HUES6 (cell line): ENCODE measurements around the gene FCF1.

Experiments used
- H3K27ac ChIP-seq: 2 replicates; pipeline ENCODE4 v1.7.0; 2013; ENCODE audit warnings: low read depth, mild to moderate bottlenecking, low read length, inconsistent platforms
- H3K27me3 ChIP-seq: 2 replicates; pipeline ENCODE4 v1.6.1; 2013; ENCODE audit warnings: low read length; ENCODE audit not compliant: control insufficient read depth, insufficient read depth
- H3K36me3 ChIP-seq: 2 replicates; pipeline ENCODE4 v1.6.1; 2013; ENCODE audit warnings: low read length; ENCODE audit not compliant: control insufficient read depth, insufficient read depth
- H3K4me1 ChIP-seq: 2 replicates; pipeline ENCODE4 v1.6.1; 2013; ENCODE audit warnings: low read length; ENCODE audit not compliant: control insufficient read depth, insufficient read depth
- H3K4me3 ChIP-seq: 2 replicates; pipeline ENCODE4 v1.5.1; 2013; ENCODE audit warnings: low read depth, low read length
- H3K9ac ChIP-seq: one replicate; pipeline ENCODE4 v1.6.1; 2013; ENCODE audit warnings: mild to moderate bottlenecking, low read length
- H3K9me3 ChIP-seq: 2 replicates; pipeline ENCODE4 v1.6.1; 2013; ENCODE audit warnings: low read depth, low read length; ENCODE audit not compliant: control insufficient read depth, insufficient read depth

Gene FCF1

DNA sequence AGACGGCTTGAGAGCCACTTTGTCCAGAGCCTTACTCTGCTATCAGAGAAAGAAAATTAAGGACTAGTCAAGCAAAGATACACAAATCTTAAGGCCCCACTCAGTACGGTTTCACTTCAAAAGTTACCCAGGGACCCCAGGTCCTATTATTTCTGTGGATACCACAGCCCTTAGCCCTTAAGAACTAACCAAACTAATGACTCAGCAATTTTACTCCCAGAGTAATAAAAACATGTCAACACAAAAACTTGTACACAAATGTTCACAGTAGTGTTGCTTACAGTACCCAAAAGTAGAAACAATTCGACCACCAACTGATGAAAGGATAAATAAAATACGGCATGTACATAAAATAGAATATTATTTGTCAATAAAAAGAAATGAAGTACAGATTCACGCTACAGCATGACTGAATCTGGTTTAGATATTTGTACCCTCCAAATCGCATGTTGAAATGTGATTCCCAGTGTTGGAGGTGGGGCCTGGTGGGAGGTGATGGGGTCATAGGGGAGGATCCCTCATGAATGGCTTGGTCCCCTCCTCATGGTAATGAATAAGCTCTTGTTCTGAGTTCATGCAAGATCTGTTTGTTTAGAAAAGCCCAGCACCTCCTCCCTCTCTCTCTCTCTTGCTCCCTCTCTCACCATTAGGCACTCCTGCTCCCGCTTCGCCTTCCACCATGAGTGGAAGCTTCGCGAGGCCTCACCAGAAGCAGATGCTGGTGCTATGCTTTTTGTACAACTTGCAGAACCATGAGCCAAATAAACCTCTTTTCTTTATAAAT lies 30.6 kb upstream of the FCF1 start:
- Histone ChIP-seq H3K36me3 (peaks cover 52% of the 10 kb centered on the region), H3K9me3 (no peaks in the 10 kb centered on the region), H3K27ac (no peak overlapping the region), H3K9ac (no peak overlapping the region), H3K27me3 (no peaks in the 10 kb centered on the region), H3K4me3 (no peak overlapping the region), H3K4me1 (peaks cover 15% of the 10 kb centered on the region)

GRCh38 chr14:74683406-74683805 lies 29.5 kb upstream of the FCF1 start:
- peaks cover 15% of the 10 kb centered on the region for H3K4me1 ChIP-seq
- H3K27ac ChIP-seq, result no peak overlapping the region
- no peaks in the 10 kb centered on the region for H3K27me3 ChIP-seq
- no peak overlapping the region for H3K4me3 ChIP-seq
- no peaks in the 10 kb centered on the region for H3K9me3 ChIP-seq
- no peak overlapping the region for H3K9ac ChIP-seq
- peaks cover 57% of the 10 kb centered on the region for H3K36me3 ChIP-seq

- Histone ChIP-seq H3K36me3 (peaks cover 62% of the 10 kb centered on the region), H3K27ac (no peak overlapping the region), H3K4me3 (no peak overlapping the region), H3K9me3 (no peaks in the 10 kb centered on the region), H3K4me1 (peaks cover 15% of the 10 kb centered on the region), H3K9ac (no peak overlapping the region), H3K27me3 (no peaks in the 10 kb centered on the region)
Observed at GRCh38 chr14:74684434-74684833, 28.5 kb upstream of the FCF1 start.

- Histone ChIP-seq H3K36me3 (peaks cover 63% of the 10 kb centered on the region), H3K27ac (no peak overlapping the region), H3K27me3 (no peaks in the 10 kb centered on the region), H3K9ac (no peak overlapping the region), H3K4me3 (no peak overlapping the region), H3K9me3 (no peaks in the 10 kb centered on the region), H3K4me1 (peaks cover 15% of the 10 kb centered on the region)
Observed at GRCh38 chr14:74685056-74685455, 27.9 kb upstream of the FCF1 start.

- H3K27me3 ChIP-seq, result no peaks in the 10 kb centered on the region
- H3K36me3 ChIP-seq, result peaks cover 67% of the 10 kb centered on the region
- H3K9ac ChIP-seq, result no peak overlapping the region
- H3K9me3 ChIP-seq, result no peaks in the 10 kb centered on the region
- peaks cover 15% of the 10 kb centered on the region for H3K4me1 ChIP-seq
- no peak overlapping the region for H3K27ac ChIP-seq
- H3K4me3 ChIP-seq, result no peak overlapping the region
Observed at GRCh38 chr14:74685921-74686678, 26.8 kb upstream of the FCF1 start.

GRCh38 chr14:74691456-74691855 lies 21.5 kb upstream of the FCF1 start:
- Histone ChIP-seq H3K36me3 (peaks cover 35% of the 10 kb centered on the region), H3K9me3 (no peaks in the 10 kb centered on the region), H3K9ac (no peak overlapping the region)

DNA sequence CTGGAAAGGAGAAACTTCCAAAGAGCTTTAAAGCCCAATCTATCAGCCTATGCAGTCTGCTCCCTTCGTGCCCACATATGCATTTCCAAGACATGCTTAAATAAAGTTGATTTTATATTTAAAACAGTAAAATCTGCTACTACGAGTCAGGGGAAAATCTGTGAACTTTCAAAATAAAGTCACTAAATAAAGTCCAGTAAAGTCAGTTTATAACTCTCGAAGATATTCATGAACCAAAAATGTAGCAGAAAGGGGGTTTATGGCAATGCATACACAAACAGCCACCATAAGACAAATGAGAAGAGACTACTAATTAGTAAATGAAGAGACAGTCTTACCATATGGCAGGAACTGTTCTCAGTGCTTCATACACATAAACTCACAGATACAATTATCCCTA lies 19.8 kb upstream of the FCF1 start:
- Histone ChIP-seq H3K9me3 (no peaks in the 10 kb centered on the region), H3K4me1 (no peaks in the 10 kb centered on the region), H3K27me3 (no peaks in the 10 kb centered on the region), H3K9ac (no peak overlapping the region), H3K27ac (no peak overlapping the region), H3K4me3 (no peak overlapping the region), H3K36me3 (peaks cover 33% of the 10 kb centered on the region)

More at GRCh38 chr14:74691456-74691855, 21.5 kb upstream of the FCF1 start:
- no peak overlapping the region for H3K4me3 ChIP-seq
- no peaks in the 10 kb centered on the region for H3K27me3 ChIP-seq
- peaks cover 4% of the 10 kb centered on the region for H3K4me1 ChIP-seq
- H3K27ac ChIP-seq, result no peak overlapping the region

GRCh38 chr14:74695406-74695805 lies 17.5 kb upstream of the FCF1 start:
- Histone ChIP-seq H3K27me3 (no peaks in the 10 kb centered on the region), H3K36me3 (peaks cover 22% of the 10 kb centered on the region), H3K9me3 (0 out of 2 replicates have a peak, but pooled peaks cover 3% of the 10 kb centered on the region), H3K4me1 (no peaks in the 10 kb centered on the region), H3K27ac (no peak overlapping the region), H3K9ac (no peak overlapping the region), H3K4me3 (no peak overlapping the region)

DNA sequence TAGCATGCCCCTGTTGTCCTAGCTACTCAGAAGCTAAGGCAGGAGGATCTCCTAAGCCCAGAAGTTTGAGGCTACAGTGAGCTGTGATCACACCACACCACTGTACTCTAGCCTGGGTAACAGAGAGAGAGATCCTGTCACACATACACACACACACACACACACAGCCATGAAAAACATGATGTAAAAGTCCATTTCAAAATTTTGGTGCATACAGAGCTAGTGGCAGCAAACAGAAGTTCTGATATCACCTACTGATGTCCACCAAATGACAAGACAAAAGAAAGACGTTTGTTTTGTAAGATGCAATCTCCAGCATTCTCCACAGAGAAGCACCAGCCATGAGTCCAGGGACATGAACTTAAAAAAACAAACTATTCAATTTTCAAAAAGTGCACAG lies 15.9 kb upstream of the FCF1 start:
- Histone ChIP-seq H3K36me3 (peaks cover 11% of the 10 kb centered on the region), H3K9me3 (peaks cover 13% of the 10 kb centered on the region), H3K4me3 (no peak overlapping the region), H3K4me1 (no peaks in the 10 kb centered on the region), H3K27me3 (no peaks in the 10 kb centered on the region), H3K27ac (no peak overlapping the region), H3K9ac (no peak overlapping the region)

- H3K4me1 ChIP-seq, result no peaks in the 10 kb centered on the region
- H3K36me3 ChIP-seq, result peaks cover 11% of the 10 kb centered on the region
- H3K9ac ChIP-seq, result no peak overlapping the region
- H3K27ac ChIP-seq, result no peak overlapping the region
- peaks cover 18% of the 10 kb centered on the region for H3K9me3 ChIP-seq
- H3K27me3 ChIP-seq, result no peaks in the 10 kb centered on the region
- no peak overlapping the region for H3K4me3 ChIP-seq
Observed at GRCh38 chr14:74697543-74697942, 15.4 kb upstream of the FCF1 start.

DNA sequence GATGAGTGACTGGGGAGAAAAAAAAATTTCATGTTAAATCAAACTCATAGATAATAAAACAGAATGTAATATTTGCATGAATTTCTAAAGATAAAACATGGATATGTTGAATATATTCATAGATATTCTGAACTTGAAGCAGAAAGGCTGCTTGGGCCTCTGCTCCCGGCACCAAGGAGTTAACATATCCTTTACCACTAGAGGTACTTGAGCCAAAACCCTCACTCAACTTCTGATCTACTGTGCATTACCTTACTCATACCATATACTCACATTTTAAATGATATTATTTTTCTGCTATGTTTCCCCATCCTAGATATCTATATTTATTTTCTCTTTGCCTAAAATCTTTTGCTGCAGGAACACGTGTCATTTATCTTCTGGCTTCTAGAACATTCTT lies 15.0 kb upstream of the FCF1 start:
- Histone ChIP-seq H3K4me1 (no peaks in the 10 kb centered on the region), H3K27ac (no peak overlapping the region), H3K27me3 (no peaks in the 10 kb centered on the region), H3K9ac (no peak overlapping the region), H3K4me3 (no peak overlapping the region), H3K9me3 (peaks cover 23% of the 10 kb centered on the region), H3K36me3 (peaks cover 11% of the 10 kb centered on the region)
